Measurements from ENCODE around the gene CASP8AP2. TPM values are rescaled to one million over a fixed set of nuclear protein-coding genes. Genes with fewer than 3 reads are reported as not detected.
A peak's percentile ranks its signal among the peaks of the same experiment; 100 is the strongest.

The CASP8AP2 gene
- total RNA-seq, 1 experiment from 2014 or later: 22.9 TPM

GRCh38 chr6:89792881-89793280, 36.8 kb upstream of the CASP8AP2 start:
- peak; percentile 79 for TF ChIP-seq CTCF (IDR thresholded peaks at IDR 0.05)
- TF ChIP-seq, protein P1, sequence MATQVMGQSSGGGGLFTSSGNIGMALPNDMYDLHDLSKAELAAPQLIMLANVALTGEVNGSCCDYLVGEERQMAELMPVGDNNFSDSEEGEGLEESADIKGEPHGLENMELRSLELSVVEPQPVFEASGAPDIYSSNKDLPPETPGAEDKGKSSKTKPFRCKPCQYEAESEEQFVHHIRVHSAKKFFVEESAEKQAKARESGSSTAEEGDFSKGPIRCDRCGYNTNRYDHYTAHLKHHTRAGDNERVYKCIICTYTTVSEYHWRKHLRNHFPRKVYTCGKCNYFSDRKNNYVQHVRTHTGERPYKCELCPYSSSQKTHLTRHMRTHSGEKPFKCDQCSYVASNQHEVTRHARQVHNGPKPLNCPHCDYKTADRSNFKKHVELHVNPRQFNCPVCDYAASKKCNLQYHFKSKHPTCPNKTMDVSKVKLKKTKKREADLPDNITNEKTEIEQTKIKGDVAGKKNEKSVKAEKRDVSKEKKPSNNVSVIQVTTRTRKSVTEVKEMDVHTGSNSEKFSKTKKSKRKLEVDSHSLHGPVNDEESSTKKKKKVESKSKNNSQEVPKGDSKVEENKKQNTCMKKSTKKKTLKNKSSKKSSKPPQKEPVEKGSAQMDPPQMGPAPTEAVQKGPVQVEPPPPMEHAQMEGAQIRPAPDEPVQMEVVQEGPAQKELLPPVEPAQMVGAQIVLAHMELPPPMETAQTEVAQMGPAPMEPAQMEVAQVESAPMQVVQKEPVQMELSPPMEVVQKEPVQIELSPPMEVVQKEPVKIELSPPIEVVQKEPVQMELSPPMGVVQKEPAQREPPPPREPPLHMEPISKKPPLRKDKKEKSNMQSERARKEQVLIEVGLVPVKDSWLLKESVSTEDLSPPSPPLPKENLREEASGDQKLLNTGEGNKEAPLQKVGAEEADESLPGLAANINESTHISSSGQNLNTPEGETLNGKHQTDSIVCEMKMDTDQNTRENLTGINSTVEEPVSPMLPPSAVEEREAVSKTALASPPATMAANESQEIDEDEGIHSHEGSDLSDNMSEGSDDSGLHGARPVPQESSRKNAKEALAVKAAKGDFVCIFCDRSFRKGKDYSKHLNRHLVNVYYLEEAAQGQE (IDR thresholded peaks at IDR 0.05; ENCODE audit: insufficient read depth in 1 of 2, low read depth in 2 of 2, low read length in 1 of 2): no peak
- no peaks in the 10 kb centered on the region for H3K27me3 ChIP-seq (ENCODE audit: control insufficient read depth, insufficient read depth, low read length)
- no peaks in the 10 kb centered on the region for H3K9me3 ChIP-seq (ENCODE audit: control insufficient read depth, insufficient read depth, low read depth, low read length)
- in situ Hi-C loops (cut with HindIII; ENCODE audit: low pct_unique_long_range_greater_than_20kb, low sequenced_read_pairs) (no loop called here), intact Hi-C loops (cut with micrococcal nuclease; ENCODE audit: unreplicated experiment) (no loop called here)
- H3K4me1 ChIP-seq (ENCODE audit: control insufficient read depth, insufficient read depth, low read length): no peaks in the 10 kb centered on the region
- no peak overlapping the region for H3K4me3 ChIP-seq (ENCODE audit: low read depth in 2 of 2, low read length in 2 of 2)
- BruUV-seq (replicated peaks): no TSS peak
- H3K27ac ChIP-seq (ENCODE audit: low read length): no peak overlapping the region
- ATAC-seq: peak; percentile 96
- POLR2A ChIA-PET: no interaction called here
- peaks cover 14% of the 10 kb centered on the region; the same call in 1 of the 2 replicates for H3K36me3 ChIP-seq (ENCODE audit: control insufficient read depth, insufficient read depth, low read length)
- peak; percentile 13 for DNase-seq (ENCODE audit: low read depth, low spot score)
- CTCF ChIA-PET: interaction anchor here (0.5 to 0.8 kb wide), 2 partner anchors 21 to 93 kb away, joined by 3 to 4 read pairs; no protein-coding TSS in a partner anchor

DNA sequence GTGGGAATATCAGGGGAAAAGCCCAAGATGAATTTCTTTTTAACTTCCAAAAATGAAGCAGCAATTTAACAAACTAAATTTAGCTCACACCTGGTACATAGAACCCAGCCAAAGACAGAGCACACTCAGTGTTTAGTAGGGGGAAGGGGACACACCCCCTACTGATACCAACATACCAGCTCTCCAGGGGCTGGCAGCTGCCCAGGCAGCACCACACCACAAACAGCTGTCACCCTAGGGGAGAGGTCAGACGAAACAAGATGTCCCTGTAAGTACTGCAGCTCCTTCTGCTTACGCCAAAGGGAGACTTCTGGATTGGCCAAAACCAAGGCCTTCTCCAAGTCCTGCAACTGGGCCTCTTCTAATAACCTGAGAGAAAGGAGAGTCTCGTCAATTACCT, 36.1 kb upstream of the CASP8AP2 start:
- DNase-seq (ENCODE audit: low read depth, low spot score) (no peak), ATAC-seq (no peak)
- ChIA-PET CTCF (interaction anchor here (0.5 kb wide), 1 partner anchor 93 kb away, joined by 4 read pairs; no protein-coding TSS in a partner anchor), POLR2A (no interaction called here)
- Histone ChIP-seq H3K27ac (ENCODE audit: low read length) (no peak overlapping the region), H3K27me3 (ENCODE audit: control insufficient read depth, insufficient read depth, low read length) (no peaks in the 10 kb centered on the region), H3K9me3 (ENCODE audit: control insufficient read depth, insufficient read depth, low read depth, low read length) (no peaks in the 10 kb centered on the region), H3K36me3 (ENCODE audit: control insufficient read depth, insufficient read depth, low read length) (peaks cover 14% of the 10 kb centered on the region; the same call in 1 of the 2 replicates), H3K4me1 (ENCODE audit: control insufficient read depth, insufficient read depth, low read length) (no peaks in the 10 kb centered on the region), H3K4me3 (ENCODE audit: low read depth in 2 of 2, low read length in 2 of 2) (no peak overlapping the region)
- no peak for TF ChIP-seq CTCF (IDR thresholded peaks at IDR 0.05)
- TF ChIP-seq, protein P1 (IDR thresholded peaks at IDR 0.05; ENCODE audit: insufficient read depth in 1 of 2, low read depth in 2 of 2, low read length in 1 of 2): no peak
- no peak for TF ChIP-seq POLR2AphosphoS5 (IDR thresholded peaks at IDR 0.05; ENCODE audit: low read depth, low read length)
- no peak for TF ChIP-seq SIN3A (IDR thresholded peaks at IDR 0.05; ENCODE audit: borderline replicate concordance, insufficient read depth, low read depth, low read length)
- no peak for TF ChIP-seq TCF7L2 (IDR thresholded peaks at IDR 0.05; ENCODE audit: low read depth, low read length)
- intact Hi-C loops (cut with micrococcal nuclease; ENCODE audit: unreplicated experiment) (no loop called here), in situ Hi-C loops (cut with HindIII; ENCODE audit: low pct_unique_long_range_greater_than_20kb, low sequenced_read_pairs) (no loop called here)
- no TSS peak for BruUV-seq (replicated peaks)
